ENCODE results near the gene DAB1.

Gene DAB1

DNA sequence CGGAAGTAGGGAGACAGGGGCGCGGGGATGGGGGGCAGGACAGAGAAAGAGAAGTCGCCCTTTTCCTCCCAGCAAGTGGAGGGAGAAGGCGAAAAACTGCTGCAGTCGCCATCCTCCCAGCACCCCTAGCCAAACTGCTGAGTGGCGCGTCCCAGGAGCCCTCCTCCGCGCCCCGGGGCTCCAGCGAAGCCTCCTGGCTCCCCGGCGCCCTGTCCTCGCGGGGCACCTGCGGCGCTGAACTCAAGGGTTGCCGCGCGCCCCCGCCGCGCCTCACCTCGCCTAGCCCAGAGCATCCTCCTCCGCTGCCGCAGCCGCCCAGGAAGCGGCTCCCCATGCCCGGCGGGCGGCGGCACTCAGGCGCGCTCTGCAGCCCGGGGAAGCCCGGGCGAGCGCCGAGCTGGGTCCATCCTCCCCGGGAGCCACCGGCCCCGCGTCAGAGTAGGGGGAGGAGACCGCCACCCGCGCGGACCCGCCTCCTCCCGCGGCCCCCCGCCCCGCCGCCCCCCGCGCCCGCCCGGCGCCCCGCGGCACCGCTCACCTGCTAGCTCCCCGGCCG, at the start of gene DAB1:
DAB1 (minus strand) TSS at position 405 of the 556 bp plus-strand sequence. CDS start 133,030 bp downstream, outside the sequence.
- no peak for DNase-seq

DNA sequence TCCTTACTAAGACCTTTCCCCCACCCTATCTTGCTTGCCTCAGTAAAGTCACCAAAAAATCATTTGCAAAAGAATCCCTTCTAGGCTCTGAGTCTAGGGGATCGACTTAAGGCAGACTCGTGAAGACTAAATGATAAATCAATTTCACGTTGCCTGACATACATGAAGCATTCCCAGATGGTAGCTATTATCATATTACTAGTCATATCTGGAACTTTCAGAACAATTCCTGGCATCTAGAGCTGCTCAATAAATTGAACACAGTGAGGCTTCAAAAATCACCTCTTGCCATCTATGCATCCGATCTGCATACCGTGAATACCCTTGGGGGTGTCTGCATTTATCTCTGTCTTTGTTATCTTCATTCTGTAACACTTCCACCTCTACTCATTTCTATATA, 49.6 kb upstream of the DAB1 start:
- no peak for DNase-seq

GRCh38 chr1:57471995-57472394, 48.1 kb upstream of the DAB1 start:
- DNase-seq, result no peak

DNA sequence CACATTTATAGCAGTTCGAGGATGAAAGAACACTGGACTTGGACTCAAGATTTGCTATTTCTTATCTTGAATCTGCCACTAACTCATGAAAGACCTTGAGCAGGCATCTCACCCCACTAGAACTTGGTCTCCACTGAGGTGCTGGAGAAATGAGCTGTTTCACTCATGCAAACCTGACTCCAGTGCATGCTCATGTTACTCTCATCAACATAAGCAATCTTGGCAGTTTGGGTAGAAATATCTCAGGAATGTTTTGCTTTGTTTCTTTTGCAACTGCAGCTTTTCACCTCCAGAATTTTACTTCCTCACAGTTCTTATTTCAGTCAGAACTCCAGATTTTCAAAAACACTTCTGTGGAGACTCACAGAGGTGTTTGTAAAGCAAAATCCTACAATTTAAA, 46.2 kb upstream of the DAB1 start:
- no peak for DNase-seq

GRCh38 chr1:57468641-57469523, 45.0 kb upstream of the DAB1 start:
- no peak for DNase-seq

DNA sequence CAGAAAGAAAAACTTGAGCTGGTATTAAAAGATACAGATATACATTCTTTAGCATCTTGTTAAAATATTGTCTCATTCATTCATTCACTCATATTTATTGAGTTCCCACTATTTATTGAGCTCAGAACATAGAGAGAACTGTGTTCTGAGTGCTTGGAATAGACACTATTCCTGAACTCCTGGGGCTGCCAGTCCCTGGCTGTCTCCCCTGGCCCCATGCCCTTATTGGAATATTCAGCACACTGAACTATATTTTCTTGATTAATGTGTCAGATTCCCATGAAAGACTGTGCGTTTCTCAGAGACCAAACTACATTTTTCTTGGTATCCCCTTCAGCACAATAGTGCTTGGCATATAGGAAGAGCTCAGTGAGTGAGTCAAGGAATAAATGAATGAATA, 44.0 kb upstream of the DAB1 start:
- DNase-seq, result no peak

DNA sequence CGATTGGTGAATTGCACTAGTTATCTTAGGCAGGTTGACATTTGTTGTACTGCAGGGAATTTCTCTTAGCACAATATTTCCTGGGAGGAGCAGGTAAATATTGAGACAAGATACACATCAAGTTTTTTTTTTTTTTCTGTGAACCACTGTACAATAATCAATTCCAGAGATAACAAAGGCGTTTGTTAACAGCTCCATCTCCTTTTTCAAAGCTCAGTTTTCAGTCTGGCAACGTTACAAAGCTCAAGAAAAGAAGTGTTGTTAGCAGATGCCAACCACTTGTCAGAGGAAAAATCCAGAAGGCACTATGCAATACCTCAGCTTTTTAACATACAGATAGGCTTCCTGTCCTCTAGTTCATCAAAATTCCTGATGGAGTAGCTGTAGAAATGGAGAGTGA, 40.9 kb upstream of the DAB1 start:
- DNase-seq, result no peak

GRCh38 chr1:57463343-57463742, 39.5 kb upstream of the DAB1 start:
- no peak for DNase-seq

GRCh38 chr1:57461405-57461804, 37.5 kb upstream of the DAB1 start:
- DNase-seq, result no peak

DNA sequence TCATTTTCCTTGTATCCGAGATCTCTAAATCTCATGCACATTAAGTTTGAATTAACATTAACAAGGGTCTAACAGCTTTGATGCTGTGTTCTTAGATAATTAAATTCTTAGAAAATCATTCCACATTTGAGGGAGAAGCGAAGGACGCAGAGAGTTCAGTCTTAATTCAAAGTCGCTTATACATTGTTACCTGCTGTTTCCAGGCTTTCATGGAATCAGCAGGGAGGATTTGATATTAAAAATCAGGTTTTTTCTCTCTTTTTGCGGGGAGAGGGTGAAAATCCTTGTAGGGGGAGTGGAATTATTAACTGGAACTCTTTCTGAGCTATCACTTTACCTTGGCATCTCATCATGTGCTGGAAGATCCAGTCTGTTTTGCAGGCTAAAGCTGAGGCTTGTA, 27.7 kb upstream of the DAB1 start:
- DNase-seq, result no peak

DNA sequence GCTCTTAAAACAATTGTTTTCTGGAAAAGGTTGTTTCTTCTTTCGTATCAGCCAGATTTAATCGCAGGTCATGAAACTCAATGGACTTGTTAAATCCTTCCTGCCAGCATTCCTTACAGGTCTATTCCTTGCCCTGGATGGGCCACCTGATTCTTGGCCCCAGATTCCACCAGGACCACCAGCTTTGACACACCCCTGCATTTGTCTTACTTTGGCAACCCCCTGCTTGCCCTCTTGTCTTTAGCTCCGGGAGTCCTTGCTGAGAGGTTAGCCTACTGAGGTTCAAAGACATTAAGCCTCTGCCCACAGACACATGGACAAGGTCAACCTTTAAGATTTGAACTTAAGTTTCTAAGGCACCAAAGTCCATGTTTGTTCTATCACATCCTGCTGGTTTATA, 27.1 kb upstream of the DAB1 start:
- no peak for DNase-seq

- DNase-seq, result no peak
Measured at GRCh38 chr1:57447551-57447950, 23.7 kb upstream of the DAB1 start.

GRCh38 chr1:57443004-57443403, 19.1 kb upstream of the DAB1 start:
- DNase-seq, result no peak

GRCh38 chr1:57440096-57440495, 16.2 kb upstream of the DAB1 start:
- DNase-seq, result no peak

GRCh38 chr1:57431400-57431799, 7.5 kb upstream of the DAB1 start:
- no peak for DNase-seq

DNA sequence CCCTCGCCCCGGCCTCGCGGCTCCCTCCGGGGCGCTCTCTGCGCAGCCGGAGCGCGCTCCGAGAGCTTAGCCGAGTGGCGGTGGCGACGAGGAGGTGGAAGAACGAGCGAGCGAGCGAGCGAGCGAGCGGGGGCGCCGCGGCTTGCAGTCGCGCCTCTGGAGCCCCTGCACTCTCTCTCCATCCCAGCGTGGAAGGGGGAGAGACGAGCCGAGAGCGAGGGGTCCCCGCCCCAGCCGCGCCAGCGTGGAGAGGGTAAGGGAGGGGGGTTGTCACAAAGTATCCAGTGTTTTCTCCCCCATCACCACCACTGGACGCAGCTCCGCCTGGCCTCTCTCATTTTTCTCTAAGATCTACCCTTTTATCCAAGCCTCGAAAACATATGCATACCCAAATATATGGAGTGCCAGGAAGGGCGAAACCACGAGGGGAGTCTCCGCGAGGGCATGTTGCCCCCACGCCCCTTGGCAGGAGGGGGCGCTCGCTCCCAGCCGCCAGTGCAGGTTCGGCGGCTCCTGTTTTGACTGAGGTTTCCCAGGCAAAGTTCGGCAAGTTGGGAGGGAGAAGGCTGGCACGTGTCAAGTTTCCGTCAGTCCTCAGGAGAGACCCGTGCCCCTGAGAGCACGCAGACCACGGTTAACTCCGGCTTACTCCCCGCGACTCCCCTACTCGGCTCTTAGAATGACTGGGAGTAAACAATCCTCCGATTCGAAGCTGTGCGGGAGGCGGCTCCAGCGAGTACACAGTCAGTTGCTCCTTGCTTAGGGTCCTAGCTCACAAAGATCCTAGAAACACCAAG, 569 bp upstream of the DAB1 start:
- DNase-seq, result no peak

GRCh38 chr1:57423135-57423655, 665 bp downstream of the DAB1 start:
- no peak for DNase-seq

DNA sequence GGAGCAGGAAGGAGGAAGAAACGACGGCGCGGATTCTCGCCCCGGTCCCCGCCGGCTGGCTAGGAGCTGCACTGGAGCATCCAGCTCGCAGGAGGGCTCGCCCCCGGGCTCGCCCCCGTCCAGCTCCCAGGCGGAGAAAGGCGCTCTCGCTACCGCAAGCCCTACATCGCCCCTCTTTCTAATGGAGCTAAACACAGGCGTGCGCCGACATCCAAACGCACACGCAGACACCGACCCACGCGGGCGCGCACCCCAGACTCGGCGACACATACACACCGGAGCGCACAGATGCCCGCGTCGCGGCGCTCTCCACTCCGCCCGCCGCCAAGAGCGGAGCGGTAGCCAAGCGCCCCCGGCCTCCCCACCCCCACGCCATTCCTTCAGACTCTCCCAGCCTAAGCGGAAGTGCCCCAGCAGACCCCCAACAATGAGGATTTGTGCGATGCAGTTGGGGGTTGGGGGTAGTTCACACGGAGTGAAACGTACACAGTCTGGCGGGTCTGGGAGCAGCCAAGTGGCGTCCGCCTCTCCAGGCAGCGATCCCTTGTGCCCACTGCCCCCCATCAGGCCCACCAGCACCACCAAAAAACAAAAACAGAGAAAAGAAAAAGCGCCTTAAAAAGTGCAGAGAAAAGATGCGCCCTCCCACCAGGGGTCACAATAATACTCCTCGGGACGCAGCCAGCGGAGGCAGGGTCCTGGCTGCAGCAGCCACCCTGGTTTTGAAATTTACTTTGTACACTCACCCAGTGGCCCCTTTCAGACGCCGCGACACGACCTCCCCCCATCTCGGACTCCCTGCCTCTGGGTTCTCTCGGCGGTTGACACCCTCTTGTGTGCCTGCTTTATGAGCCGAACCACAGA, 1.4 kb downstream of the DAB1 start:
- no peak for DNase-seq

GRCh38 chr1:57421806-57422205, 2.1 kb downstream of the DAB1 start:
- no peak for DNase-seq

DNA sequence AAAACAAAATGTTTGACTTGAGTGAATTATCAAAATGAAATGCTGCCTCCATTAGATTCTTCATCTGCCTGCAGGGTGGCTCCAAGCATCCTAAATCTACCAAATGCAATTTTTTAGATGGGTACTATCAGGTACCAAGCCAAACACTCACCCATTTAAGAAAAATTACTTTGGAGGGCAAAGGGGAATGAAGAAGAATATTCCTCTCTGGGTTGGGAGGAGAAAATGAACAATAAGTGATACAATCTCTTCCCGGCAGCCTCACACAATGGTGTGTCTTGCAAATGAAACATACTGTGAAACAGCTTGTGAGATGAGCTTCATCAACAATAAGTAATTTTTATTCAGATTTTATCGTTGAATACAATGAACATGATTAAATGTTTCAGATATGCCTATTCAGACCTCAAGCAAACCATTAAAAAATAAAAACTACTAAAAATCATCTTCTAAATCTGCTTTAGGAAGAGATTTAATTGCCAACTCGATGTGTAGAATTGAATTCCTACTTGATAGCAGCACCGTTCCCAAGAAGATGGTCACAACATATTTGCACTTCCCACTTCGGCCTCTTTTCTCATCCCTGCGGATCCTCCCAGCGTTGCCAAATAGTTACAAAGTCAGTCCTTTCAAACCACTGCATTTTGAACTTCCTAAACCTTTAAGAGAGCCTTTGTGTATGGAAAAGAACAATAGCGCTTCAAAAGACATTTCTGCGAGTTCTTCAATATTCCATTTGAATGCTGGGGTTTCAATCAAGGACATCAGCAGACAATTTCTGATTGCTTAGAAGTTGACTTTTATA, 2.7 kb downstream of the DAB1 start:
- DNase-seq, result no peak

- DNase-seq, result no peak
Measured at GRCh38 chr1:57418971-57419370, 4.9 kb downstream of the DAB1 start.

DNA sequence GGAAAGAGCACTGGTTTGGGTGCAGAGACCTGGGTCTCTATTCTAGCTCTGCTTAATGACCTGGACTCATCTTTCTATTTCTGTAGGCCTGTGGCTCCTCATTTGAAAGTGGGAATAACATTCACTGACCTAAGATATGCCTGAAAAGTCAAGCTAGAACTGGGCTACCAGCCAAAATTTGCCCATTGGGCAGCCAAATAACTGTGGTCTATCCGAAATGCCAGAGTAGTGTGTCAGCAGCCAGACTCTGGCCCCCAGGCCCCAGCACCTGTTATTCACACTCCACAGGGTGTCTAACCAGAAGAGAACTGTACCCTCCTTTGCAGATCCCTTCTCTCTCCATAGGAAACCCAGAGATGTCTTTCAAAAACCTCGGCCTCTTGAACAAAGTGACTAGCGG, 12.6 kb downstream of the DAB1 start:
- no peak for DNase-seq
